Activated T-cell treated with anti-CD3 and anti-CD28 coated beads, Interleukin-2, amount 50 U/mL, for 48 hours (primary cell): ENCODE data around the gene VTCN1.

Experiments
- DNase-seq, 2 experiments: peaks; one replicate each; pipeline ENCODE4 v3.0.0-alpha.2; 2020

VTCN1 gene

GRCh38 chr1:117093870-117094621 is 116.7 kb downstream of the VTCN1 start:
- DNase-seq, result peak in 1 of 2 experiments; percentile 47
